Measurements from ENCODE around the gene TRPM2.

TRPM2 gene

DNA sequence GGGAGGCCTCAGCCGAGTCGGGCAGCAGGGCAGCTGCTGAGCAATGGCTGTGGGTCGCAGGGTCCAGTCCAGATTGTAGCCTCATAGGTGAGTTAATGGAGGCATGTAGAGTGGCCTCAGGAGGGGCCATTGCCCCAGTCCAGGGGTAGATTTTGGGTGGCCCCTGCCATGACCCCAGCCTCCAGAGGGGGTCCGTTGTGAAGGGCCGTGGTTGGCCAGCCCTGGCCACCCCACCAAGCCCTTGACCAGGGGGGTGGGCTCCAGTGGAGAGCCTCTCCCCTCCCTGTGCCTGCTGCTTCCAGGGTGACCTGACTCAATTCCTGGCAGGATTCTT is 26.1 kb downstream of the TRPM2 start:
- no peak for DNase-seq (ENCODE audit: low read depth in 1 of 2, low spot score in 1 of 2)
- TF ChIP-seq JUND (IDR thresholded peaks at IDR 0.05; ENCODE audit: low read depth) = no peak
- in situ Hi-C loops (cut with HindIII; ENCODE audit: low pct_unique_long_range_greater_than_20kb, low sequenced_read_pairs) = no loop called here

DNA sequence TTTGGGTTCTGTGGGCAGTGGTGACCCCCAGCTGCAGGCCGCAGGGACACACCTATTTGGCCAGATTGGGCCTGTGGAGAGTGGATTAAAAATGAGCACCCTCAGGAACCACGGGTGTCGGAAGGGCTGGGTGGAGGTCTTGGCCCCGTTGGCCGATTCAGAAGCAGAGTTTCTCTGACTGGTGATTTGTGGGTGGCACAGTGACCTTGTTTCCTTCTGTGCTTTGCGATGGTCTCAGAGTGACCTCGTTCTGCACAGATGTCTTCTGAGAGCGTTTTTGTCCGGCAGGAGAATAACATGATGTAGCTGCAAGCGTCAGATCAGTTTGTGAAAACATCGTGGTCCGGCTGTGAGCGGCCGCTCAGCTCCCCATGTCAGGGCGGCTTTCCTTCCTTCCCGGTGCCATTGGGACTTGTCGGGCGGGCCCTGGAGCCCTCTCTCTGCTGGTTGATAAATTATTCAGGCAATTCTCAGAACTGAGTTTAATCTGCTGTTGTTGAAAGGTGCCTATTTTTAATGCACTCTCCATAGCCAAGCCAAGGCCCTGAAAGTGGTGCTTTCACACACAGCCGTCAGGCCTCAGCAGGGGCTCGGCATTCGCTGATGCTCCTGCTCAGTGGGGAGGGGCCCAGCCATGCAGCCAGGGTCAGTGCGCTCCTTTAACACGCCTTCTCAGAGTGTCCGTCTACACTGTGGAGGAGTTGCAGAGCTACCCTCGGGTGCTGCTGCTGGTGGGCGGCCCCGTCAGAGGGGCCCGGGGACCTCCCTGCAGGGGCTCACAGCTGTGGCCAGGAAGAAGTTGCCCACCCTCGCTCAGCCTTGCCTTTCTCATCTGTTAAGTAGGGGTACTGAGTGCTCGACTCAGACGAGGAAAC is 26.8 kb downstream of the TRPM2 start:
- in situ Hi-C loops (cut with HindIII; ENCODE audit: low pct_unique_long_range_greater_than_20kb, low sequenced_read_pairs) = no loop called here
- TF ChIP-seq JUND (IDR thresholded peaks at IDR 0.05; ENCODE audit: low read depth) = no peak
- DNase-seq (ENCODE audit: low read depth in 1 of 2, low spot score in 1 of 2) = no peak

GRCh38 chr21:44380876-44381275 is 27.5 kb downstream of the TRPM2 start:
- no peak for DNase-seq (ENCODE audit: low read depth in 1 of 2, low spot score in 1 of 2)
- in situ Hi-C loops (cut with HindIII; ENCODE audit: low pct_unique_long_range_greater_than_20kb, low sequenced_read_pairs) = no loop called here

GRCh38 chr21:44381874-44382273 is 28.5 kb downstream of the TRPM2 start:
- TF ChIP-seq JUND (IDR thresholded peaks at IDR 0.05; ENCODE audit: low read depth) = no peak
- no peak for DNase-seq (ENCODE audit: low read depth in 1 of 2, low spot score in 1 of 2)

More at GRCh38 chr21:44380876-44381275, 27.5 kb downstream of the TRPM2 start:
- no peak for TF ChIP-seq JUND (IDR thresholded peaks at IDR 0.05; ENCODE audit: low read depth)

DNA sequence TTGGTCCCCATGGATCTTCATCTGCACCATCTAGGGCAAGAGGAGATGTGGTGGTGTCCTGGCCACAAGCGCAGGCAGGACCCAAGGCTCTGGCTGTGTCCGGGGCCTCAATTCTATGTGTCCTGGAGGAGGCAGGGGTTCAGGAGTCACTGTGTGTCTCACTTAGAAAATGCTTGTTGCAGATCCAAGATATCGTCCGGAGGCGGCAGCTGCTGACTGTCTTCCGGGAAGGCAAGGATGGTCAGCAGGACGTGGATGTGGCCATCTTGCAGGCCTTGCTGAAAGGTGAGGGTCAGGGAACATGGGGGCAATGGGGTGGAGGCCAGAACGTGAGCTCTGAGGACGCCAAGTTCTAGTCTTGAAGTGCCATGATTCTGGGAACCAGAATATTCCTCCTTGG is 29.1 kb downstream of the TRPM2 start:
- in situ Hi-C loops (cut with HindIII; ENCODE audit: low pct_unique_long_range_greater_than_20kb, low sequenced_read_pairs) = no loop called here
- DNase-seq (ENCODE audit: low read depth in 1 of 2, low spot score in 1 of 2) = no peak
- TF ChIP-seq JUND (IDR thresholded peaks at IDR 0.05; ENCODE audit: low read depth) = no peak

More at GRCh38 chr21:44381874-44382273, 28.5 kb downstream of the TRPM2 start:
- in situ Hi-C loops (cut with HindIII; ENCODE audit: low pct_unique_long_range_greater_than_20kb, low sequenced_read_pairs) = no loop called here

DNA sequence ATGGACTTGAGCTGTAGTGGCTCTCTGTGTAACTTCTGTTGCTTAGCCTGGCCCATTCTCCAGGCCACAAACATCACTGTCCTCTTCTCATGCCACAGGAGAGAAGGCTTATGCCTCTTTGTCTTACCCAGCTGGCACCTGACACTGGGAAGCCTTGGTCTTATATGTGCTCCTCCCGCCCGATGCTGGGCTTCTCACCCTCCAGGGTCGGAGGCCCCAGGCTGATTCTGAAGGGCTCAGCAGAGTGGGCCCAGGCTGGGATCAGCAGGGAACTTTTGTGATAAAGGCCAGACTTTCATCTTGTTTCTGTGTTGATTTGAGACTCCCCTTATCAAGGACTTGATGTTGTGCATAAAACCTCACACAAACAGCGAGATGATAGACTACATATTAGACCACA is 29.8 kb downstream of the TRPM2 start:
- DNase-seq (ENCODE audit: low read depth in 1 of 2, low spot score in 1 of 2) = no peak
- in situ Hi-C loops (cut with HindIII; ENCODE audit: low pct_unique_long_range_greater_than_20kb, low sequenced_read_pairs) = no loop called here
- TF ChIP-seq JUND (IDR thresholded peaks at IDR 0.05; ENCODE audit: low read depth) = no peak

GRCh38 chr21:44384968-44385367 is 31.5 kb downstream of the TRPM2 start:
- in situ Hi-C loops (cut with HindIII; ENCODE audit: low pct_unique_long_range_greater_than_20kb, low sequenced_read_pairs) = no loop called here
- no peak for DNase-seq (ENCODE audit: low read depth in 1 of 2, low spot score in 1 of 2)
- no peak for TF ChIP-seq JUND (IDR thresholded peaks at IDR 0.05; ENCODE audit: low read depth)

DNA sequence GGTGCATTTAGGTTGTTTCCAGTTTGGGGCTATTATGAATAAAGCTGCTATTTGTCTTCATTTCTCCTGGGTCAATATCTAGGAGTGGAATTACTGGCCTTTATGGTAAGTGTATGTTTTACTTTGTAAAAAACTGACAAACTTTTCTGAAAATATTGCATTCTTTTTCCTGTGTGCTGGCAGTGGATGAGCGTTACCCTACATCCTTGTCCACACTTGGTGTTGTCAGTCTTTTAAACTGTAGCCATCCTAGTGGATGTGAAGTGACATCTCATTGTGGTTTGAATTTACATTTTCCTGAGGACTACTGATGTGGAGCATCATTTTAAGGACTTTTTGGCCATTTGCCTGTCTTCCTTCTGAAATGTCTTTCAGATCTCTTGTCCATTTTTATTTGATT is 35.9 kb downstream of the TRPM2 start:
- no peak for DNase-seq (ENCODE audit: low read depth in 1 of 2, low spot score in 1 of 2)
- in situ Hi-C loops (cut with HindIII; ENCODE audit: low pct_unique_long_range_greater_than_20kb, low sequenced_read_pairs) = no loop called here
- TF ChIP-seq JUND (IDR thresholded peaks at IDR 0.05; ENCODE audit: low read depth) = no peak

DNA sequence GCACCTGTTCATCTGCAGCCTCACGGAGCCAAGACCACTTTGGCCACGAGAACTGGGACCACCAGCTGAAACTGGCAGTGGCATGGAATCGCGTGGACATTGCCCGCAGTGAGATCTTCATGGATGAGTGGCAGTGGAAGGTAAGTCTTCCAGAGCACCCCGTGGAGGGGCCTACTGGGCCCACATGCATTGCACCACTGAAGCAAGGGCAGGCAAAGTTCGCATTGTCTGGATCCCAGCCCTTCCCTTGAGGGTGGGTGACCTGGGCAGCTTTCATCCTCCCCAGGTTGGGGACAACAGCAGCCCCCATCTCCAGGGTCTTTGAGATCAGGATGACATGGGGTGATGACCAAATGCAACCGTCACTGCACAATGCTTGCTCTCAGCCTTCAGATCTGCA is 37.5 kb downstream of the TRPM2 start:
- no peak for TF ChIP-seq JUND (IDR thresholded peaks at IDR 0.05; ENCODE audit: low read depth)
- in situ Hi-C loops (cut with HindIII; ENCODE audit: low pct_unique_long_range_greater_than_20kb, low sequenced_read_pairs) = no loop called here
- DNase-seq (ENCODE audit: low read depth in 1 of 2, low spot score in 1 of 2) = no peak

DNA sequence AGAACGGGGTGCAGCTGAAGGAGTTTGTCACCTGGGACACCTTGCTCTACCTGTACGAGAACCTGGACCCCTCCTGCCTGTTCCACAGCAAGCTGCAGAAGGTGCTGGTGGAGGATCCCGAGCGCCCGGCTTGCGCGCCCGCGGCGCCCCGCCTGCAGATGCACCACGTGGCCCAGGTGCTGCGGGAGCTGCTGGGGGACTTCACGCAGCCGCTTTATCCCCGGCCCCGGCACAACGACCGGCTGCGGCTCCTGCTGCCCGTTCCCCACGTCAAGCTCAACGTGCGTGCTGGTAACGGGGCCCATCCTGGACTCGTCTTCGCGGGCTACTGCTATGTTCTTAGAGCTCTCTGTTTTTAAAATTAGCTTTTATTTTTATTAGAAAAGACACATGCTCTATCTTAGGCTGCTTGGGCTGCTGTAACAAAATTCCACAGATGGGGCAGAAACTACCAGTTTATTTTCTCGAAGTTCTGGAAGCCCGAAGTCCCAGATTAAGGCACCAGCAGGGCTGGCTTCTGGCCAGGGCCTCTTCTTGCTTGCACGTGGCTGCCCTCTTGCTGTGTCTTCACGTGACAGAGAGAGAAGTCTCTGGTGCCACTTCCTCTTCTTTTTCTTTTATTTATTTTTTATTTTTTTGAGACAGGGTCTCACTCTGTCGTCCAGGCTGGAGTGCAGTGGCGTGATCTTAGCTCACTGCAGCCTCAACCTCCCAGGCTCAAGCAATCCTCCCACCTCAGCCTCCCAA is 38.1 kb downstream of the TRPM2 start:
- no peak for TF ChIP-seq JUND (IDR thresholded peaks at IDR 0.05; ENCODE audit: low read depth)
- in situ Hi-C loops (cut with HindIII; ENCODE audit: low pct_unique_long_range_greater_than_20kb, low sequenced_read_pairs) = no loop called here
- DNase-seq (ENCODE audit: low read depth in 1 of 2, low spot score in 1 of 2) = no peak

GRCh38 chr21:44392185-44392584 is 38.8 kb downstream of the TRPM2 start:
- in situ Hi-C loops (cut with HindIII; ENCODE audit: low pct_unique_long_range_greater_than_20kb, low sequenced_read_pairs) = no loop called here
- TF ChIP-seq JUND (IDR thresholded peaks at IDR 0.05; ENCODE audit: low read depth) = no peak
- no peak for DNase-seq (ENCODE audit: low read depth in 1 of 2, low spot score in 1 of 2)

DNA sequence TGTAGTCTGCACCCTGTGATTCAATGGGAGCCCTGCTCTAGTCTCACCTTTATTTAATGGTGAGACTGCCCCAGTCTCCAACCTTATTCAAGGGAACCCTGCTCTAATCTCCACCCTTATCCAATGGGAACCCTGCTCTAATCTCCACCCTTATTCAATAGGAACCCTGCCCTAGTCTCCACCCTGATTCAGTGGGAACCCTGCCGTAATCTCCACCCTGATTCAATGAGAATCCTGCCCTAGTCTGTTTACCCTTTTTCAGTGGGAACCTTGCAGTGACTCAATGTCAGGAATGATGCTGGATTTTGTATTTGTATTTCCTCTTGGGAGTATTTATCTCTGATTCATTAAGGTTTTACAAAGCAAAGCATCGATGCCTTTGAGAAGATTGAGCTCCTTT is 39.5 kb downstream of the TRPM2 start:
- in situ Hi-C loops (cut with HindIII; ENCODE audit: low pct_unique_long_range_greater_than_20kb, low sequenced_read_pairs) = no loop called here
- DNase-seq (ENCODE audit: low read depth in 1 of 2, low spot score in 1 of 2) = no peak
- TF ChIP-seq JUND (IDR thresholded peaks at IDR 0.05; ENCODE audit: low read depth) = no peak

DNA sequence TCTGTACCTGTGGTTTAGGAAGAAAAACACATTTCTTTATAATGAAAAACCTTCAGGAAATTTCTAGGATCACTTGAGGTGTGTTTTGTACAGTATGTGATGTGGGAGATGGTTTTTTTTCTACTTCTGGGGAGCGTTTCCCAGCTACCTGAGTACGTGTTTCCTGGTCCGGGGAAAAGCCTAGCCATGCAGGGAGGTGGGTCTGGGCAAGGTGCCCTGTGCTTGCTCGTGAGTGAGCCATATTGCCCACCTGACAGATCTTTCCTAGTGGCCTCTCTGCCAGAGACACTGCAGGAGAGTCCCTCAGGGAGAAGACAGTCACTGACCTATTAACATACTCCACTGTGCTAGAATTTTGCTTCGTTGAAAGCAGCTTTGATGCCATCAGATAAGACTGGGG is 41.3 kb downstream of the TRPM2 start:
- in situ Hi-C loops (cut with HindIII; ENCODE audit: low pct_unique_long_range_greater_than_20kb, low sequenced_read_pairs) = no loop called here
- DNase-seq (ENCODE audit: low read depth in 1 of 2, low spot score in 1 of 2) = peak in 1 of 2 experiments; percentile 38
- TF ChIP-seq JUND (IDR thresholded peaks at IDR 0.05; ENCODE audit: low read depth) = no peak
